Liver (tissue), 9 donors: ENCODE measurements around the gene SLC26A11. TPM values are rescaled to one million over a fixed set of nuclear protein-coding genes. Genes with fewer than 3 reads are reported as not detected.

ENCODE experiments used
- DNase-seq: peaks from one replicate; pipeline ENCODE4 v3.0.0-alpha.2; 2017; ENCODE audit warnings: low spot score
- H3K27ac ChIP-seq, 2 donors: one replicate each; pipeline ENCODE4 v1.7.0; 2013; ENCODE audit warnings: inconsistent platforms in 2 of 2, low read length in 2 of 2, control low read depth in 1 of 2, low read depth in 1 of 2, mild to moderate bottlenecking in 1 of 2
- H3K27me3 ChIP-seq, 4 donors: one replicate each; pipeline versions ENCODE4 v1.6.1 to v1.7.0; 2013; ENCODE audit warnings: low read length in 3 of 4, inconsistent platforms in 1 of 4, mild to moderate bottlenecking in 1 of 4, moderate library complexity in 1 of 4; ENCODE audit not compliant: control insufficient read depth in 4 of 4, insufficient read depth in 4 of 4
- H3K36me3 ChIP-seq, 4 donors: one replicate each; pipeline versions ENCODE4 v1.6.1 to v1.7.0; 2013; ENCODE audit warnings: low read length in 3 of 4, mild to moderate bottlenecking in 3 of 4, low read depth in 1 of 4, moderate library complexity in 1 of 4; ENCODE audit not compliant: control insufficient read depth in 4 of 4, insufficient read depth in 3 of 4
- H3K4me1 ChIP-seq, 4 donors: one replicate each; pipeline versions ENCODE4 v1.6.1 to v1.7.0; 2013; ENCODE audit warnings: low read length in 3 of 4, mild to moderate bottlenecking in 3 of 4, moderate library complexity in 1 of 4; ENCODE audit not compliant: control insufficient read depth in 4 of 4, insufficient read depth in 4 of 4
- H3K4me3 ChIP-seq, 3 donors: one replicate each; pipeline versions ENCODE4 v1.6.1 to v1.7.0; 2013; ENCODE audit warnings: low read length in 3 of 3, control low read depth in 1 of 3, low read depth in 1 of 3, mild to moderate bottlenecking in 1 of 3
- H3K9ac ChIP-seq, 2 donors: one replicate each; pipeline ENCODE4 v1.7.0; 2013; ENCODE audit warnings: low read length in 2 of 2, mild to moderate bottlenecking in 2 of 2, moderate library complexity in 2 of 2, control low read depth in 1 of 2, low read depth in 1 of 2
- H3K9me3 ChIP-seq, 4 donors: one replicate each; pipeline versions ENCODE4 v1.6.1 to v1.7.0; 2013; ENCODE audit warnings: low read length in 3 of 4; ENCODE audit not compliant: control insufficient read depth in 4 of 4
- ATF3 ChIP-seq: IDR thresholded peaks from 2 replicates; pipeline ENCODE4 v1.6.1; 2016; ENCODE audit warnings: antibody characterized with exemption
- EGR1 ChIP-seq, 2 donors: IDR thresholded peaks; 2 replicates each; pipeline ENCODE4 v1.6.1; 2016 to 2018; ENCODE audit warnings: antibody characterized with exemption in 2 of 2, low read depth in 2 of 2
- FOXA1 ChIP-seq: IDR thresholded peaks from 2 replicates; pipeline ENCODE4 v1.6.1; 2016; ENCODE audit warnings: antibody characterized with exemption
- FOXA2 ChIP-seq: IDR thresholded peaks from 2 replicates; pipeline ENCODE4 v1.6.1; 2016; ENCODE audit warnings: antibody characterized with exemption
- GABPA ChIP-seq, 2 donors: IDR thresholded peaks in 1 of 2; conservative IDR thresholded peaks in 1 of 2; 2 replicates each; pipeline ENCODE4 v1.6.1; 2016; ENCODE audit warnings: antibody characterized with exemption in 2 of 2, mild to moderate bottlenecking in 1 of 2, moderate library complexity in 1 of 2
- HNF4A ChIP-seq, 2 donors: conservative IDR thresholded peaks; 2 replicates each; pipeline ENCODE4 v1.6.1; 2016; ENCODE audit warnings: antibody characterized with exemption in 2 of 2, mild to moderate bottlenecking in 2 of 2
- HNF4G ChIP-seq: IDR thresholded peaks from 2 replicates; pipeline ENCODE4 v1.6.1; 2016; ENCODE audit warnings: antibody characterized with exemption
- JUND ChIP-seq, 2 donors: IDR thresholded peaks; 2 replicates each; pipeline ENCODE4 v1.6.1; 2016; ENCODE audit warnings: antibody characterized with exemption in 2 of 2
- MAX ChIP-seq: IDR thresholded peaks from 2 replicates; pipeline ENCODE4 v1.6.1; 2016; ENCODE audit warnings: antibody characterized with exemption
- NR2F2 ChIP-seq: IDR thresholded peaks from 2 replicates; pipeline ENCODE4 v1.6.1; 2016; ENCODE audit warnings: antibody characterized with exemption
- RAD21 ChIP-seq, 2 donors: IDR thresholded peaks; 2 replicates each; pipeline ENCODE4 v1.6.1; 2016; ENCODE audit warnings: antibody characterized with exemption in 2 of 2, mild to moderate bottlenecking in 2 of 2
- REST ChIP-seq: IDR thresholded peaks from 2 replicates; pipeline ENCODE4 v1.6.1; 2016; ENCODE audit warnings: antibody characterized with exemption, mild to moderate bottlenecking
- RXRA ChIP-seq, 2 donors: IDR thresholded peaks; 2 replicates each; pipeline ENCODE4 v1.6.1; 2017 to 2018; ENCODE audit warnings: antibody characterized with exemption in 2 of 2, mild to moderate bottlenecking in 1 of 2
- TAF1 ChIP-seq: conservative IDR thresholded peaks from 2 replicates; pipeline ENCODE4 v1.6.1; 2016; ENCODE audit warnings: antibody characterized with exemption, mild to moderate bottlenecking
- YY1 ChIP-seq: IDR thresholded peaks from 2 replicates; pipeline ENCODE4 v1.6.1; 2016; ENCODE audit warnings: antibody characterized with exemption, mild to moderate bottlenecking
- ZBTB33 ChIP-seq: IDR thresholded peaks from 2 replicates; pipeline ENCODE4 v1.6.1; 2016; ENCODE audit warnings: antibody characterized with exemption
- WGBS: extraction: QIAGEN DNeasy Blood & Tissue Kit; methylation state at CpG from one replicate; pipeline ENCODE4 v1.1.7; 2013; 5-methylcytosine and 5-hydroxymethylcytosine counted together
- polyA plus RNA-seq, 2 donors: library from polyadenylated mRNA; stranded (reverse) in 1 of 2; unstranded in 1 of 2; fragments of 200-250 nt in 1 of 2; fragments of >200 nt in 1 of 2; fragmentation: Nextera tagmentation in 1 of 2; extraction: Ambion mirVana in 1 of 2; gene quantifications; one replicate each; pipeline versions ENCODE4 v1.2.1 to v1.2.3, GENCODE V29; 2013 to 2015
- total RNA-seq, 2 donors: library from RNA; depleted of rRNA; stranded (reverse); fragments of >200 nt; gene quantifications; one replicate each; pipeline ENCODE4 v1.2.3, GENCODE V29; 2014
- donor health status: healthy.
- donor health status: healthy.
- donor health status: healthy.
- donor health status: healthy.
- donor health status: healthy.

Gene SLC26A11
- total and polyA plus RNA-seq, 4 donors = 3.3 to 8.2 (median 5.6) TPM

- TF ChIP-seq TAF1 (no peak), REST (no peak), FOXA1 (no peak), FOXA2 (no peak), RAD21 (IDR thresholded peaks at IDR 0.05) (no peak), RXRA (IDR thresholded peaks at IDR 0.05) (no peak), MAX (no peak), YY1 (no peak), EGR1 (IDR thresholded peaks at IDR 0.05; ENCODE audit: low read depth in 2 of 2) (no peak), HNF4A (conservative IDR thresholded peaks at IDR 0.05) (no peak), HNF4G (no peak), ATF3 (no peak), GABPA (IDR thresholded peaks at IDR 0.05 in 1 of 2, conservative IDR thresholded peaks at IDR 0.05 in 1 of 2) (no peak), JUND (IDR thresholded peaks at IDR 0.05) (no peak), ZBTB33 (no peak), NR2F2 (no peak)
- H3K27ac ChIP-seq = no peak overlapping the region
- 92% methylated on average over 21 of the region's 21 CpGs for WGBS
Measured at GRCh38 chr17:80253631-80254395, 33.6 kb downstream of the SLC26A11 start.

More at GRCh38 chr17:80253631-80254395, 33.6 kb downstream of the SLC26A11 start:
- Histone ChIP-seq H3K4me1 (no peaks in the 10 kb centered on the region), H3K36me3 (peaks cover 0 to 3% (median 0%) of the 10 kb centered on the region in 4 donors), H3K9ac (no peak overlapping the region), H3K4me3 (no peak overlapping the region), H3K27me3 (no peaks in the 10 kb centered on the region), H3K9me3 (no peaks in the 10 kb centered on the region)
- DNase-seq = no peak
